Measurements from ENCODE around the gene LIFR. TPM values are rescaled to one million over a fixed set of nuclear protein-coding genes. Genes with fewer than 3 reads are reported as not detected.

LIFR gene
- total RNA-seq, 2 donors from 2014 or later, result 45.4 to 80.1 TPM

GRCh38 chr5:38473008-38473407 lies 83.4 kb downstream of the LIFR start:
- ATAC-seq (no peak), DNase-seq (peak in 2 of 4 donors; percentile 27 to 36)
- no peaks in the 10 kb centered on the region for H3K4me1 ChIP-seq
- 28 to 35% methylated on average over 8 of the region's 8 CpGs for WGBS, 2 donors
- TF ChIP-seq POLR2A (IDR thresholded peaks at IDR 0.05), result no peak
- TF ChIP-seq, protein P1, sequence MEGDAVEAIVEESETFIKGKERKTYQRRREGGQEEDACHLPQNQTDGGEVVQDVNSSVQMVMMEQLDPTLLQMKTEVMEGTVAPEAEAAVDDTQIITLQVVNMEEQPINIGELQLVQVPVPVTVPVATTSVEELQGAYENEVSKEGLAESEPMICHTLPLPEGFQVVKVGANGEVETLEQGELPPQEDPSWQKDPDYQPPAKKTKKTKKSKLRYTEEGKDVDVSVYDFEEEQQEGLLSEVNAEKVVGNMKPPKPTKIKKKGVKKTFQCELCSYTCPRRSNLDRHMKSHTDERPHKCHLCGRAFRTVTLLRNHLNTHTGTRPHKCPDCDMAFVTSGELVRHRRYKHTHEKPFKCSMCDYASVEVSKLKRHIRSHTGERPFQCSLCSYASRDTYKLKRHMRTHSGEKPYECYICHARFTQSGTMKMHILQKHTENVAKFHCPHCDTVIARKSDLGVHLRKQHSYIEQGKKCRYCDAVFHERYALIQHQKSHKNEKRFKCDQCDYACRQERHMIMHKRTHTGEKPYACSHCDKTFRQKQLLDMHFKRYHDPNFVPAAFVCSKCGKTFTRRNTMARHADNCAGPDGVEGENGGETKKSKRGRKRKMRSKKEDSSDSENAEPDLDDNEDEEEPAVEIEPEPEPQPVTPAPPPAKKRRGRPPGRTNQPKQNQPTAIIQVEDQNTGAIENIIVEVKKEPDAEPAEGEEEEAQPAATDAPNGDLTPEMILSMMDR (IDR thresholded peaks at IDR 0.05), result no peak
- intact Hi-C loops (cut with DNase I), result no loop called here
- H3K27ac ChIP-seq, result no peak overlapping the region
- H3K9me3 ChIP-seq, result no peaks in the 10 kb centered on the region
- H3K27me3 ChIP-seq, result no peaks in the 10 kb centered on the region
- no peaks in the 10 kb centered on the region for H3K36me3 ChIP-seq (replicated peaks in 1 of 2; ENCODE audit: insufficient read depth in 1 of 2, low read depth in 2 of 2)
- H3K4me3 ChIP-seq, result no peak overlapping the region

DNA sequence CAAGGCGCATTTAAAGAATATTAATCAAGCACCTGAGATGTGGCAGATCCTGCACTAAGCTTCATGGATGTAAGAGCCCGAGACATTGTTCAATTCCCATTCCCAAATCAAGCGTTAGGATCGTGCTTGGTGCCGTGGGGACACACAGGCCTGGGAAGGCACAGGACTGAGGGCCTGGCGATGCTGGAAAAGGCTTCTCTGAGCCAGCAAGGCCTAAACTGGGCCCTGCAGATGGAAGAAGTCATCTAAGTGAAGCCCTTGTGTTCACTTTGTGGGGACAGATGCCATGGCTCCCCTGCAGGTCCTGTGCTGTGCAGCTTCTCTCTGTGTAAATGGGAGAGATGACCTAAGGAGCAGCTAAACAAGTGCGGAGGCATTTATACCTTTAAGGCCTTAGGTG lies 83.9 kb downstream of the LIFR start:
- no peaks in the 10 kb centered on the region for H3K9me3 ChIP-seq
- DNase-seq (no peak), ATAC-seq (no peak)
- no peaks in the 10 kb centered on the region for H3K27me3 ChIP-seq
- intact Hi-C loops (cut with DNase I), result no loop called here
- H3K27ac ChIP-seq, result no peak overlapping the region
- H3K36me3 ChIP-seq (replicated peaks in 1 of 2; ENCODE audit: insufficient read depth in 1 of 2, low read depth in 2 of 2), result no peaks in the 10 kb centered on the region
- WGBS, 2 donors, result 91 to 100% methylated on average over 7 of the region's 7 CpGs
- H3K4me3 ChIP-seq, result no peak overlapping the region
- TF ChIP-seq, protein P1 (IDR thresholded peaks at IDR 0.05), result no peak
- no peak for TF ChIP-seq POLR2A (IDR thresholded peaks at IDR 0.05)
- H3K4me1 ChIP-seq, result no peaks in the 10 kb centered on the region

- no peaks in the 10 kb centered on the region for H3K27me3 ChIP-seq
These were observed 84.7 kb downstream of the LIFR start for GRCh38 chr5:38471709-38472108.

DNA sequence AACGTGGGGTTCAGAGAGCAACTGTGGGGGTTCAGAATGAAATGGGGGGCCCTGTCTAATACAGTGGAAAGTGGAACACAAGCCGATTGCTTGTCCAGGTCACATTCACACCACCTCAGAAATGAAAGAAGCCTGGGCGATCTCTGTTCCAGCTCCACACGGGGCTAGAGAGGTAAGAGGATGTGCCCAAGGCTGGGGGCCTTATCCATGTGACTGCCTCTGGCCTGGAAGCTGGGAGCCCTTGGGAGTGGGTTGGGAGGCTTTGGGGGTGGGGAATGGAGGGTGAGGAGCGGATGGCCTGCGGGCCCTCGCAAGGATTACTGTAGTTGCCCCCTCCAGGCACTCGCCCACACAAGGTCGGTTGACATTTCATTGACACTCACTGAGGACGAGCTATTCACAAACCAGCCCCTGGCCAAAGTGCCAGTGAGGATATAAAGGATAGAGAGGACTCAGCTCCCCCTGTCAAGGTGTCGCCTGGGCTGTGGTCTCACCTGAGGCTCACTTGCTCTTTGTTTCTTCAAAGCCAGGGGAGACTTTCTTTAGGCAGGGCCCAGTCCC lies 86.7 kb downstream of the LIFR start:
- no peak for DNase-seq
- H3K27ac ChIP-seq, result peak overlapping the region in 1 of 4 donors; percentile 44
- no peaks in the 10 kb centered on the region for H3K9me3 ChIP-seq
- WGBS, 2 donors, result 85 to 87% methylated on average over 11 of the region's 11 CpGs
- H3K4me3 ChIP-seq, result no peak overlapping the region
- H3K36me3 ChIP-seq (replicated peaks in 1 of 2; ENCODE audit: insufficient read depth in 1 of 2, low read depth in 2 of 2), result no peaks in the 10 kb centered on the region
- ATAC-seq, result no peak
- no peak for TF ChIP-seq POLR2A (IDR thresholded peaks at IDR 0.05)
- TF ChIP-seq, protein P1 (IDR thresholded peaks at IDR 0.05), result no peak
- intact Hi-C loops (cut with DNase I), result no loop called here
- peaks cover 5% of the 10 kb centered on the region for H3K4me1 ChIP-seq
- H3K27me3 ChIP-seq, result no peaks in the 10 kb centered on the region

More at GRCh38 chr5:38471709-38472108, 84.7 kb downstream of the LIFR start:
- Histone ChIP-seq H3K36me3 (replicated peaks in 1 of 2; ENCODE audit: insufficient read depth in 1 of 2, low read depth in 2 of 2) (no peaks in the 10 kb centered on the region), H3K4me1 (peaks cover 5% of the 10 kb centered on the region), H3K27ac (no peak overlapping the region), H3K4me3 (no peak overlapping the region), H3K9me3 (no peaks in the 10 kb centered on the region)
- TF ChIP-seq, protein P1 (IDR thresholded peaks at IDR 0.05), result no peak
- no peak for TF ChIP-seq POLR2A (IDR thresholded peaks at IDR 0.05)
- ATAC-seq (no peak), DNase-seq (no peak)
- WGBS, 2 donors, result 86 to 87% methylated on average over 4 of the region's 4 CpGs
- intact Hi-C loops (cut with DNase I), result no loop called here

Measured in body of pancreas (tissue), 4 donors.